ENCODE data around the gene BRF1.

DNA sequence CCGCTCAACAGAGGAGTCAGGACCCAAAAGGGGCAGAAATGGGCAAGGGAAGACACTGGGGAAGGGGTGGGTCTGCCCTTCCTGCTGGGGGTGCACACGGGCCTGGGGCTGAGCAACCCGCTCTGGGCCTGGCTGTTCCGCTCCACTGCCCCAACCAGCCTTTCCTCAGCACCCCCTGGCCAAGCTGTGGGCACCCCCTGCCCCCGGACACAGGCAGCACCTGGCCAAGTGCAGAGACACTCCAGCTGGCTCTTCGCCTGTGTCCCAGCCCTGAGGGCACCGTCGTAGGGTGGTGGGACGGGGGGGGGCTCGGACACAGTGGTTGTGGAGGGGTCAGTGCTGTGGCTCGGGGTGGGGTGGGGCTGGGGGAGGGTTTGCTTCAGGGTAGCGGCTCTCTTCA, 24.1 kb upstream of the BRF1 start:
- no peak for TF ChIP-seq EP300 (IDR thresholded peaks at IDR 0.05; ENCODE audit: borderline replicate concordance)
- TF ChIP-seq CEBPB (IDR thresholded peaks at IDR 0.05), result no peak

All from Ishikawa (cell line).